Neural progenitor cell (in vitro differentiated cells): ENCODE results near the gene MAP3K1. TPM values are rescaled to one million over a fixed set of nuclear protein-coding genes. Genes with fewer than 3 reads are reported as not detected.

Experiments
- DNase-seq: peaks from one replicate; pipeline ENCODE4 v3.0.0-alpha.2; 2016; ENCODE audit warnings: low spot score
- H2AFZ ChIP-seq: fragments of 200-600 bp; sonication (generic); replicated peaks from 2 replicates; pipeline ENCODE4 v1.6.1; 2016; ENCODE audit warnings: antibody characterized with exemption
- H3F3A ChIP-seq: fragments of 200-600 bp; sonication (generic); 2 replicates; pipeline ENCODE4 v1.6.1; 2016; ENCODE audit warnings: antibody characterized with exemption, low read depth
- H3K27ac ChIP-seq: fragments of 200-600 bp; sonication (generic); 2 replicates; pipeline ENCODE4 v1.5.1; 2016; ENCODE audit warnings: mild to moderate bottlenecking
- H3K27me3 ChIP-seq: fragments of 200-600 bp; sonication (generic); 2 replicates; pipeline ENCODE4 v1.6.1; 2016; ENCODE audit warnings: mild to moderate bottlenecking, moderate library complexity
- H3K36me3 ChIP-seq: fragments of 200-600 bp; sonication (generic); 2 replicates; pipeline ENCODE4 v1.5.1; 2016
- H3K4me1 ChIP-seq: fragments of 200-600 bp; sonication (generic); 2 replicates; pipeline ENCODE4 v1.6.1; 2016; ENCODE audit warnings: mixed run types
- H3K4me2 ChIP-seq: fragments of 200-600 bp; sonication (generic); 2 replicates; pipeline ENCODE4 v1.6.1; 2016
- H3K4me3 ChIP-seq: fragments of 200-600 bp; sonication (generic); 2 replicates; pipeline ENCODE4 v1.5.1; 2016
- H3K79me2 ChIP-seq: fragments of 200-600 bp; sonication (generic); 2 replicates; pipeline ENCODE4 v1.6.1; 2016; ENCODE audit warnings: low read depth
- H3K9ac ChIP-seq: fragments of 200-600 bp; sonication (generic); 2 replicates; pipeline ENCODE4 v1.6.1; 2016
- H3K9me3 ChIP-seq: fragments of 200-600 bp; sonication (generic); 2 replicates; pipeline ENCODE4 v1.5.1; 2016; ENCODE audit warnings: low read depth
- H4K20me1 ChIP-seq: fragments of 200-600 bp; sonication (generic); 2 replicates; pipeline ENCODE4 v1.6.1; 2016; ENCODE audit warnings: low read depth
- H3K27ac Mint-ChIP-seq: 3 replicates; pipeline ENCODE4 v1.8.0; 2021; ENCODE audit warnings: mixed read lengths
- H3K27me3 Mint-ChIP-seq: 2 replicates; pipeline ENCODE4 v1.8.0; 2022; ENCODE audit warnings: low read depth, mild to moderate bottlenecking, inconsistent platforms, moderate library complexity, mixed read lengths; ENCODE audit not compliant: insufficient read depth
- H3K36me3 Mint-ChIP-seq: 3 replicates; pipeline ENCODE4 v1.8.0; 2021; ENCODE audit warnings: mixed read lengths
- H3K4me1 Mint-ChIP-seq: 3 replicates; pipeline ENCODE4 v1.8.0; 2021; ENCODE audit warnings: mixed read lengths
- H3K4me3 Mint-ChIP-seq: 3 replicates; pipeline ENCODE4 v1.8.0; 2021; ENCODE audit warnings: mild to moderate bottlenecking, moderate library complexity, mixed read lengths
- H3K9me3 Mint-ChIP-seq: 3 replicates; pipeline ENCODE4 v1.8.0; 2020; ENCODE audit warnings: mixed read lengths
- EZH2 ChIP-seq: fragments of 200-600 bp; sonication (generic); IDR thresholded peaks from 2 replicates; pipeline ENCODE4 v1.6.1; 2017; ENCODE audit warnings: antibody characterized with exemption, mild to moderate bottlenecking, moderate library complexity
- EZH2phosphoT487 ChIP-seq: fragments of 200-600 bp; sonication (generic); IDR thresholded peaks from 2 replicates; pipeline ENCODE4 v1.6.1; 2017; ENCODE audit warnings: antibody characterized with exemption
- total RNA-seq: library from RNA; depleted of rRNA; stranded (reverse); fragments of >200 nt; gene quantifications from 2 replicates; pipeline ENCODE4 v1.2.3, GENCODE V29; 2015; ENCODE audit warnings: low replicate concordance
- TF ChIP-seq, protein P1 (sequence below): fragments of 200-600 bp; sonication (generic); IDR thresholded peaks from 2 replicates; pipeline ENCODE4 v1.5.1; 2017; ENCODE audit warnings: antibody characterized with exemption, mild to moderate bottlenecking

The MAP3K1 gene
- total RNA-seq, 1 donor from 2014 or later, result 22.2 TPM

DNA sequence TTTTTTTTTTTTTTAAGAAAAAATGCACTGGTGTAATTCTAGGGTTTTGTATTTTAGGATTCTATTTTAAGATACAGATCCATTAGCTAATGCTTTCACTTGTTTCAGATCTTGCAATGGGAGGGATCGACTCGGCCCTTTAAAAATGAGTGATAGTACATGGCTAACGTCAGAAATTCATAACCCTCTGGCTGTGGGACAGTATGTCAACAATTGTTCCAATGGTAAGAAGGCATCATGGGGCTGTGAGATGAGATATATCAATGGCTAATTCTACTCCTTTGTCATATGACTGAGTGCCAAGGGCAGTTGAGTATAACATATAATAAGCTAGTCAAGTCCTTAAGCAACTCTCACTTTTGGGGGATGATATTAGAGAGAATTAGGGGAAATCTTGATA, 98.4 kb downstream of the MAP3K1 start:
- H3K4me3 Mint-ChIP-seq, result no peak overlapping the region
- H3K27ac Mint-ChIP-seq, result no peak overlapping the region
- peaks cover 9% of the 10 kb centered on the region for H3K36me3 Mint-ChIP-seq

DNA sequence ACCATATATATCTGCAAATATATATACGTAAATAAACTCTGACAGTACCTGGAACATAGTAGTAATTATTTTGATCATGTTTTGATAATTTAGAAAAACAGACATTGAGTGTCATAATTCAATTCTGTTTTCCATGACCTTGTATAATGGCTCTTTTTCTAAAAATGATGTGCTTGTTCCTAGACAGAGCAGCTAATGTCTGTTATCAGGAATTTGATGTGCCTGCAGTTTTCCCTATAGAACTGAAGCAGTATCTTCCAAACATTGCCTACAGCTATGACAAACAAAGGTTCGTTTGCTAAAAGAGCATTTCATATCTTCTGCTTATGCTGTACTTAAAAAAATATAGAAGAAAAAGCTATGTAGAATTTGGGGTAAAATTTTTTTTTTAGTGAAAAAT, 99.3 kb downstream of the MAP3K1 start:
- peaks cover 4% of the 10 kb centered on the region for H3K36me3 ChIP-seq
- H3K9me3 Mint-ChIP-seq, result no peaks in the 10 kb centered on the region
- no peak overlapping the region for H3K4me3 Mint-ChIP-seq
- H3K79me2 ChIP-seq, result peaks cover 18% of the 10 kb centered on the region
- peaks cover 17% of the 10 kb centered on the region for H3F3A ChIP-seq
- no peak overlapping the region for H3K27ac ChIP-seq
- peaks cover 5% of the 10 kb centered on the region for H3K4me1 ChIP-seq
- H3K27me3 ChIP-seq, result no peaks in the 10 kb centered on the region
- H3K27me3 Mint-ChIP-seq, result no peaks in the 10 kb centered on the region
- no peak overlapping the region for H3K27ac Mint-ChIP-seq
- H3K9ac ChIP-seq, result no peak overlapping the region
- no peak overlapping the region for H2AFZ ChIP-seq
- no peaks in the 10 kb centered on the region for H4K20me1 ChIP-seq
- no peak for DNase-seq
- no peak overlapping the region for H3K4me3 ChIP-seq
- peaks cover 13% of the 10 kb centered on the region for H3K4me1 Mint-ChIP-seq
- H3K36me3 Mint-ChIP-seq, result peaks cover 9% of the 10 kb centered on the region
- no peaks in the 10 kb centered on the region for H3K9me3 ChIP-seq
- TF ChIP-seq EZH2 (no peak), EZH2phosphoT487 (no peak)
- TF ChIP-seq, protein P1, sequence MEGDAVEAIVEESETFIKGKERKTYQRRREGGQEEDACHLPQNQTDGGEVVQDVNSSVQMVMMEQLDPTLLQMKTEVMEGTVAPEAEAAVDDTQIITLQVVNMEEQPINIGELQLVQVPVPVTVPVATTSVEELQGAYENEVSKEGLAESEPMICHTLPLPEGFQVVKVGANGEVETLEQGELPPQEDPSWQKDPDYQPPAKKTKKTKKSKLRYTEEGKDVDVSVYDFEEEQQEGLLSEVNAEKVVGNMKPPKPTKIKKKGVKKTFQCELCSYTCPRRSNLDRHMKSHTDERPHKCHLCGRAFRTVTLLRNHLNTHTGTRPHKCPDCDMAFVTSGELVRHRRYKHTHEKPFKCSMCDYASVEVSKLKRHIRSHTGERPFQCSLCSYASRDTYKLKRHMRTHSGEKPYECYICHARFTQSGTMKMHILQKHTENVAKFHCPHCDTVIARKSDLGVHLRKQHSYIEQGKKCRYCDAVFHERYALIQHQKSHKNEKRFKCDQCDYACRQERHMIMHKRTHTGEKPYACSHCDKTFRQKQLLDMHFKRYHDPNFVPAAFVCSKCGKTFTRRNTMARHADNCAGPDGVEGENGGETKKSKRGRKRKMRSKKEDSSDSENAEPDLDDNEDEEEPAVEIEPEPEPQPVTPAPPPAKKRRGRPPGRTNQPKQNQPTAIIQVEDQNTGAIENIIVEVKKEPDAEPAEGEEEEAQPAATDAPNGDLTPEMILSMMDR, result no peak
- H3K4me2 ChIP-seq, result no peak overlapping the region

More for the DNA sequence above, 98.4 kb downstream of the MAP3K1 start:
- H3K27me3 Mint-ChIP-seq, result no peaks in the 10 kb centered on the region
- Histone ChIP-seq H3K27me3 (no peaks in the 10 kb centered on the region), H4K20me1 (no peaks in the 10 kb centered on the region), H2AFZ (no peak overlapping the region), H3K4me1 (peaks cover 7% of the 10 kb centered on the region), H3K4me2 (no peak overlapping the region), H3K36me3 (peaks cover 4% of the 10 kb centered on the region), H3K4me3 (no peak overlapping the region), H3F3A (peaks cover 24% of the 10 kb centered on the region), H3K9me3 (no peaks in the 10 kb centered on the region), H3K79me2 (peaks cover 18% of the 10 kb centered on the region), H3K9ac (no peak overlapping the region), H3K27ac (no peak overlapping the region)
- no peaks in the 10 kb centered on the region for H3K9me3 Mint-ChIP-seq
- peaks cover 17% of the 10 kb centered on the region for H3K4me1 Mint-ChIP-seq
- no peak for DNase-seq
- TF ChIP-seq EZH2phosphoT487 (no peak), EZH2 (no peak)
- TF ChIP-seq, protein P1, result no peak

DNA sequence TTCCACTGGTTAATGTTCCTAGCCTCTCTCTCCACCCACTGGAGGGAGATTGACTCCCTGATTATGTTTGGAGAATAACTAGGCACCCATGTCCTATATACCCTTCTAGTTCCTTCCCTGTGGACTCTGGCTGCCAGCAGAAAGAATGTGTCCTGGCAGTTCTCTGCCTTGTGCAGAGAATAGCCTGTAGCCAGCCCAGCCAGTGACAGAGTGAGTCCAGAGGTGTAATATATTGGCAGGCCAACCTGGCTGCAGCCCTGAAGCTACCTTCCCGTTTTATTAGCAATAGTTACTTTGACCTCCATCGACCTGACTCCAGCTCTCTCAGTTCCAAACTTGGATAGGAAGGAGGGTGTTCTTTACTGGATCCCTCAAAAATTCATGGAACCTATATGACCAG, 102.2 kb downstream of the MAP3K1 start:
- H3K4me3 Mint-ChIP-seq, result no peak overlapping the region
- H3F3A ChIP-seq, result peaks cover 17% of the 10 kb centered on the region
- no peaks in the 10 kb centered on the region for H3K4me1 ChIP-seq
- no peak for DNase-seq
- no peak overlapping the region for H2AFZ ChIP-seq
- no peaks in the 10 kb centered on the region for H3K27me3 Mint-ChIP-seq
- H3K4me3 ChIP-seq, result no peak overlapping the region
- H3K27ac Mint-ChIP-seq, result no peak overlapping the region
- H3K27ac ChIP-seq, result peak overlapping the region; percentile 47
- no peaks in the 10 kb centered on the region for H3K4me1 Mint-ChIP-seq
- H3K9me3 Mint-ChIP-seq, result no peaks in the 10 kb centered on the region
- TF ChIP-seq EZH2phosphoT487 (no peak), EZH2 (no peak)
- TF ChIP-seq, protein P1, result no peak
- H3K36me3 Mint-ChIP-seq, result peaks cover 14% of the 10 kb centered on the region
- no peaks in the 10 kb centered on the region for H3K9me3 ChIP-seq
- H3K36me3 ChIP-seq, result peaks cover 17% of the 10 kb centered on the region
- H4K20me1 ChIP-seq, result no peaks in the 10 kb centered on the region
- H3K9ac ChIP-seq, result no peak overlapping the region
- peaks cover 23% of the 10 kb centered on the region for H3K79me2 ChIP-seq
- no peak overlapping the region for H3K4me2 ChIP-seq
- no peaks in the 10 kb centered on the region for H3K27me3 ChIP-seq
